Neural crest cell (in vitro differentiated cells): ENCODE measurements around the gene CST3. TPM values are rescaled to one million over a fixed set of nuclear protein-coding genes. Genes with fewer than 3 reads are reported as not detected.
"Not testable (repeated sequence)": the region's sequence is repeated elsewhere in the genome, so short reads cannot be mapped to it uniquely, and the experiment has no call there.

Source experiments
- DNase-seq: peaks from one replicate; pipeline ENCODE4 v3.0.0; 2021; ENCODE audit warnings: low read depth, mixed read lengths, low spot score
- H3K27ac Mint-ChIP-seq: one replicate; pipeline ENCODE4 v1.8.0; 2021; ENCODE audit warnings: mild to moderate bottlenecking, mixed read lengths; ENCODE audit not compliant: unreplicated experiment
- H3K27me3 Mint-ChIP-seq: 2 replicates; pipeline ENCODE4 v1.8.0; 2021; ENCODE audit warnings: low read depth, mild to moderate bottlenecking, mixed read lengths
- H3K36me3 Mint-ChIP-seq: 2 replicates; pipeline ENCODE4 v1.8.0; 2021; ENCODE audit warnings: low read depth, mild to moderate bottlenecking, mixed read lengths
- H3K4me1 Mint-ChIP-seq: 2 replicates; pipeline ENCODE4 v1.8.0; 2021; ENCODE audit warnings: mixed read lengths
- H3K4me3 Mint-ChIP-seq: one replicate; pipeline ENCODE4 v1.8.0; 2021; ENCODE audit warnings: mild to moderate bottlenecking, mixed read lengths
- H3K9me3 Mint-ChIP-seq: 2 replicates; pipeline ENCODE4 v1.8.0; 2021; ENCODE audit warnings: mixed read lengths
- CTCF ChIP-seq: fragments of 200-600 bp; sonication (generic); conservative IDR thresholded peaks from 2 replicates; pipeline ENCODE4 v1.5.0; 2021; ENCODE audit warnings: antibody characterized with exemption, mild to moderate bottlenecking
- total RNA-seq: library from RNA; stranded (reverse); gene quantifications from 2 replicates; pipeline ENCODE4 v1.2.1, GENCODE V29; 2021

CST3 gene
- total RNA-seq, 1 donor from 2014 or later = 146 TPM

- TF ChIP-seq CTCF = no peak
- H3K36me3 Mint-ChIP-seq = no peaks in the 10 kb centered on the region
- H3K4me3 Mint-ChIP-seq = no peak overlapping the region
These were observed 554 bp upstream of the CST3 start for GRCh38 chr20:23638309-23638708.

GRCh38 chr20:23636908-23637281 is 860 bp downstream of the CST3 start:
- no peaks in the 10 kb centered on the region for H3K9me3 Mint-ChIP-seq
- H3K4me1 Mint-ChIP-seq = peaks cover 25% of the 10 kb centered on the region
- peak overlapping the region; percentile 97 for H3K4me3 Mint-ChIP-seq
- H3K36me3 Mint-ChIP-seq = no peaks in the 10 kb centered on the region
- DNase-seq = no peak
- peak overlapping the region; percentile 95 for H3K27ac Mint-ChIP-seq
- no peak for TF ChIP-seq CTCF
- no peaks in the 10 kb centered on the region for H3K27me3 Mint-ChIP-seq

More at GRCh38 chr20:23638309-23638708, 554 bp upstream of the CST3 start:
- H3K27ac Mint-ChIP-seq = no peak overlapping the region
- DNase-seq = no peak
- H3K27me3 Mint-ChIP-seq = no peaks in the 10 kb centered on the region
- peaks cover 25% of the 10 kb centered on the region for H3K4me1 Mint-ChIP-seq
- no peaks in the 10 kb centered on the region for H3K9me3 Mint-ChIP-seq

GRCh38 chr20:23636182-23636907 is 1.4 kb downstream of the CST3 start:
- H3K4me1 Mint-ChIP-seq = peaks cover 25% of the 10 kb centered on the region
- no peak overlapping the region for H3K27ac Mint-ChIP-seq
- H3K27me3 Mint-ChIP-seq = no peaks in the 10 kb centered on the region
- peak overlapping the region; percentile 97 for H3K4me3 Mint-ChIP-seq
- no peaks in the 10 kb centered on the region for H3K36me3 Mint-ChIP-seq
- TF ChIP-seq CTCF = no peak
- no peaks in the 10 kb centered on the region for H3K9me3 Mint-ChIP-seq
- no peak for DNase-seq

- H3K27ac Mint-ChIP-seq, DNase-seq, H3K36me3 Mint-ChIP-seq, H3K9me3 Mint-ChIP-seq, H3K27me3 Mint-ChIP-seq: not testable (repeated sequence)
- peaks cover 25% of the 10 kb centered on the region for H3K4me1 Mint-ChIP-seq
- peak overlapping the region; percentile 64 for H3K4me3 Mint-ChIP-seq
These were observed 2.0 kb downstream of the CST3 start for GRCh38 chr20:23635768-23636090.

- Mint-ChIP-seq H3K27ac (peak overlapping the region; percentile 12), H3K4me1 (peaks cover 25% of the 10 kb centered on the region), H3K9me3 (no peaks in the 10 kb centered on the region), H3K27me3 (no peaks in the 10 kb centered on the region), H3K36me3 (peaks cover 2% of the 10 kb centered on the region), H3K4me3 (peak overlapping the region; percentile 5)
- TF ChIP-seq CTCF = no peak
- DNase-seq = no peak
These were observed 2.6 kb downstream of the CST3 start for GRCh38 chr20:23634985-23635767.
